GM12878 (cell line): Measurements from ENCODE around the gene TPSB2.
"Not testable (repeated sequence)": the region's sequence is repeated elsewhere in the genome, so short reads cannot be mapped to it uniquely, and the experiment has no call there.

Source experiments
- CTCF ChIP-seq, 3 experiments: IDR thresholded peaks in 2 of 3; conservative IDR thresholded peaks in 1 of 3; 2 replicates each; pipeline ENCODE4 v1.5.1; 2011; ENCODE audit warnings: low read depth in 3 of 3, low read length in 3 of 3, mild to moderate bottlenecking in 3 of 3, control low read depth in 2 of 3, moderate library complexity in 2 of 3, inconsistent platforms in 1 of 3, mixed read lengths in 1 of 3; ENCODE audit not compliant: control insufficient read depth in 2 of 3, insufficient read depth in 1 of 3; ENCODE audit errors: extremely low read depth in 1 of 3
- JUNB ChIP-seq: IDR thresholded peaks from 2 replicates; pipeline ENCODE4 v1.6.1; 2016; ENCODE audit warnings: antibody characterized with exemption, mild to moderate bottlenecking
- KDM1A ChIP-seq: fragments of 200-600 bp; sonication (generic); IDR thresholded peaks from 2 replicates; pipeline ENCODE4 v1.6.1; 2016; ENCODE audit warnings: borderline replicate concordance
- NKRF ChIP-seq: fragments of 450-650 bp; conservative IDR thresholded peaks from 2 replicates; pipeline ENCODE4 v1.6.1; 2017; ENCODE audit warnings: mild to moderate bottlenecking, moderate library complexity
- POLR2A ChIP-seq: IDR thresholded peaks from 2 replicates; pipeline ENCODE4 v1.6.1; 2011; ENCODE audit warnings: low read depth, mild to moderate bottlenecking, low read length
- RCOR1 ChIP-seq: conservative IDR thresholded peaks from 2 replicates; pipeline ENCODE4 v1.6.1; 2012; ENCODE audit warnings: low read depth, low read length, improper control_type of control experiment
- SP1 ChIP-seq: IDR thresholded peaks from one replicate; pipeline ENCODE4 v1.6.1; 2011; ENCODE audit warnings: low read depth, low read length
- SRF ChIP-seq, 2 experiments: IDR thresholded peaks; 2 replicates each; pipeline ENCODE4 v1.6.1; 2011; ENCODE audit warnings: low read depth in 2 of 2, low read length in 2 of 2, mild to moderate bottlenecking in 1 of 2, moderate library complexity in 1 of 2
- SUZ12 ChIP-seq: fragments of 200-600 bp; sonication (generic); IDR thresholded peaks from one replicate; pipeline ENCODE4 v1.6.1; 2018; ENCODE audit warnings: antibody characterized with exemption, mild to moderate bottlenecking; ENCODE audit not compliant: unreplicated experiment
- ZBTB33 ChIP-seq: fragments of 450-650 bp; IDR thresholded peaks from 2 replicates; pipeline ENCODE4 v1.6.1; 2017; ENCODE audit warnings: mild to moderate bottlenecking
- ZNF274 ChIP-seq: IDR thresholded peaks from one replicate; pipeline ENCODE4 v1.8.0; 2011; ENCODE audit not compliant: insufficient read length, insufficient read depth
- ZZZ3 ChIP-seq: IDR thresholded peaks from 2 replicates; pipeline ENCODE4 v1.6.1; 2011; ENCODE audit warnings: low read depth; ENCODE audit not compliant: control insufficient read depth, insufficient read length

GRCh38 chr16:1243363-1243762 lies 13.4 kb upstream of the TPSB2 start:
- TF ChIP-seq SRF (IDR thresholded peaks at IDR 0.05; ENCODE audit: low read depth in 2 of 2, low read length in 2 of 2); CTCF (IDR thresholded peaks at IDR 0.05 in 2 of 3, conservative IDR thresholded peaks at IDR 0.05 in 1 of 3; ENCODE audit: control insufficient read depth in 2 of 3, extremely low read depth in 1 of 3, insufficient read depth in 1 of 3, low read depth in 3 of 3, low read length in 3 of 3); RCOR1; NKRF; ZZZ3; ZBTB33; POLR2A; SP1; KDM1A; JUNB; ZNF274; SUZ12: not testable (repeated sequence)
